GM21423 (cell line): ENCODE measurements around the gene SPTLC1.
"Not testable (repeated sequence)": the region's sequence is repeated elsewhere in the genome, so short reads cannot be mapped to it uniquely, and the experiment has no call there.

Experiments used
- ATAC-seq: cut with Tn5 transposase; IDR thresholded peaks from one replicate; pipeline ENCODE4 v1.9.1; 2021; ENCODE audit warnings: mild to moderate bottlenecking, moderate library complexity; ENCODE audit not compliant: unreplicated experiment

Gene SPTLC1, protein sequence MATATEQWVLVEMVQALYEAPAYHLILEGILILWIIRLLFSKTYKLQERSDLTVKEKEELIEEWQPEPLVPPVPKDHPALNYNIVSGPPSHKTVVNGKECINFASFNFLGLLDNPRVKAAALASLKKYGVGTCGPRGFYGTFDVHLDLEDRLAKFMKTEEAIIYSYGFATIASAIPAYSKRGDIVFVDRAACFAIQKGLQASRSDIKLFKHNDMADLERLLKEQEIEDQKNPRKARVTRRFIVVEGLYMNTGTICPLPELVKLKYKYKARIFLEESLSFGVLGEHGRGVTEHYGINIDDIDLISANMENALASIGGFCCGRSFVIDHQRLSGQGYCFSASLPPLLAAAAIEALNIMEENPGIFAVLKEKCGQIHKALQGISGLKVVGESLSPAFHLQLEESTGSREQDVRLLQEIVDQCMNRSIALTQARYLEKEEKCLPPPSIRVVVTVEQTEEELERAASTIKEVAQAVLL

DNA sequence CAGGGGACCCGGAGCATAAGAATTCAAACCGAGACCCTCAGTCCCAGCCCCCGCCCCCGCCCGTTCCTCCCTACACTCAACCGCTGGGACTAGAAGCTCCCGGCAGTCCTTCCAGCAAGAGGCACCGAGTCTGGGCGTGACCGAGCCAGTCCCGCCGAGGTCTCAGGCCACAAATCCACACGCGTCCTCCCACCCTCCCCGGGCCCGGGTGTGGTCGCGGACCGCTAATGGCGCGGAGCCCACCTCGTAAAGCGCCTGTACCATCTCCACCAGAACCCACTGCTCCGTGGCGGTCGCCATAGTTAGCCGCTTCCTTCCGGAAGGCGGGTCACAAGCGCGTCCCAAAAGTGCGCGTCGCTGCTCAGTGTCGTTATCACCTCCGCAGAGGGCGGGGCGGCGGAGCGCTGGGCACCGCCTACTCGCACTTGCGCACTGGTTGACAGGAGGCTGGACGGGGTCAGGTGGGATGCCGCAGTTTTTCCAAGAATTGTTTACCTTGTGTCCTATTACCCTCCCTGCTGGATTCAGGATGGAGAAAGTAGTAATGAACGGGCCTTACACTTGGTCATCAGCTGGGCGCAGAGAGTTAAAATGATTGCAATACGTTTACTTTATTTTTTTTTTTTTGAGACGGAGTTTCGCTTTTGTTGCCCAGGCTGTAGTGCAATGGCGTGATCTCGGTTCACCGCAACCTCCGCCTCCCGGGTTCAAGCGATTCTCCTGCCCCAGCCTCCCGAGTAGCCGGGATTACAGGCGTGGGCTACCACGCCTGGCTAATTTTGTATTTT is at the start of gene SPTLC1:
Gene SPTLC1, minus strand, starts transcription at position 343 of the 788 bp plus-strand sequence. Its CDS starts 43 bp downstream, at position 300.
- peak; percentile 99 for ATAC-seq

DNA sequence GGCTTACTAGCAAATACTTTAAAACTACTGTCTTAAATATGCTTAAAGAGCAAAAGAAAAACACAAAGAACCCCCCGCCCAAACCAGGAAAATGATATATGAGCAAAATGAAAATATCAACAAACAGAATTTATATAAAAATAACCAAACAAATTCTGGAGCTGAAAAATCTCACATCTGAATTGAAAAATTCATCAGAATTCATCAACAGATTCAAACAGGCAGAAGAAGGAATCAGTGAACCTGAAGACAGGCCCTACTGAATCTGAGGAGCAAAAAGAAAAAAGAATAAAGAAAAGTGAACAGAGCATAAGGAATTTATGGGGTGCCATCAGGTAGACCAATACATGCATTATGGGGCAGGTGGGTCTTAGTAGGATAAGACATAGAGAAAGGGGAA is 49.8 kb upstream of the SPTLC1 start:
- no peak for ATAC-seq

DNA sequence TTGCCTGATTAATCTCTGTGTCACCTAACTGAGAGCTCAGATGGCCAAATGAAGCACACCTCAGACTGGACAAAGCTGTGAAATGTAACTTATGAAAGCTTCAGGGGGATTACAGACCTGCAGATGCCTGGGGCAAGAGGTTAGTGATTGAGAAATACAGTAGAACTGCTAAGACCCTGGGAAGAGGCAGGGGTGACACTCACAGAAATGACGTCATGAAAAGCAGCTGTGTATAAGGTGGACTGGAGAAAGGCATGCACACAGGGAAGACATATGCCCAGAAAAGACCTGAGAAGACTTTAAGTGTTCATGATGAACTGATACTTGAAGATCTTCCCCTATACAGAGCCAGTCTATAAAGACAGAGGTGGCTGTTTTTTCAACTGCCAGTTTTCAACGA is 49.3 kb upstream of the SPTLC1 start:
- ATAC-seq = no peak

DNA sequence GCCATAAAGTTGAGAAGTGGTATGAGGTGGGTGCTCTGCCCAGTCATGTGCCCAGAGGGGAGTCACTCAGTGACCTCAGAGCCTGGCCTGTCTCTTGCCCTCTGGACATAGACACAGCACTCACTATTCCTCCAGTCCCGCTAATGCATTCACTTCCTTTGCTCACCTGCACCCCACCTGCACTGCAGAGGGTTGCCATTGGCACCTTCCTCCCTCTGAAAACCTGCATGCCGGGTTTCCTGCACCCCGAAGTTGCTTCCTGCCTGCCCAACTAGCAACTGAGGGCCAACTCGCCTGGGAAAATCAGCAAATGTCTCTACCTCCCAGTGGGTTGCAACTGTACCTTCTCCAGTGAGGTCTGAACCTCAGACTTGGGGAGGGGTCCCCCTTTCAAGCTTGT is 48.1 kb upstream of the SPTLC1 start:
- ATAC-seq = no peak

DNA sequence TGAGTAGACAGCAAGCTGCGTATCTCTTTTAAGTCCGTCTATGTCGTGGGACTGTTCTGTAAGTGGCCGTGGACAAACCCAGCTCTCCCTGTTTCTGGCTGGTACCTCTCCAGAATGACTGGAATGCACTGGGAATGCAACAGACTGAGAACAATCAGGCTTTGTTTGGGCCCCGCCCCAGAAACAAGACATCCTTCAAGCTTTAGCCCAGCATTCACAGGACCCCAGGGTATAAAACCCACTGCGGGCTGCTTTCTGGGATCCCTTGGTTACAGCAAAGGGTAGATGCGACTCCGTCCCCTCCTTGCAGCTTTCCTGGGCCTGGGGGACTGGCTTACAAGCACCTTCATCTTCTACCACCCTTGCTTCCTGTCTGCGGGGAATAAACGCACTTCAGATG is 45.6 kb upstream of the SPTLC1 start:
- ATAC-seq = no peak

DNA sequence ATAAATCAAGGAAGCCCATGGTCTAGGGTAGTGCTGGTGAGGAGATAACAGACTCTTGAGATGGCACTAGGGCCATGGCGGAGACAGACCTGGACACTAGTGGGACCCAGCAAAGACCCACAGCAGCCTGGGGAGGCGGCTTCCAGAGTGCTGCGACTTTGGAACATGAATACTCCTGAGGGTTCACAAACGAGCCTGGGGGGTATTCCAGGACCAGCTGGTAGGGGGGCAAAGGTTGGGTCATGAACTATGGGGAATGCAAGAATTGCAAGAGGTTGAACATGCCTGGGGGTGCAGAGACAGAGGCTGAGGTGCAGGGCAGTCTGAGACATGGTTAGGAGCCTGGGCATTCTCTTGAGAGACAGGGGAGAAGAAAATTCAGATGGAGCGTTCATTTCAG is 43.8 kb upstream of the SPTLC1 start:
- no peak for ATAC-seq

DNA sequence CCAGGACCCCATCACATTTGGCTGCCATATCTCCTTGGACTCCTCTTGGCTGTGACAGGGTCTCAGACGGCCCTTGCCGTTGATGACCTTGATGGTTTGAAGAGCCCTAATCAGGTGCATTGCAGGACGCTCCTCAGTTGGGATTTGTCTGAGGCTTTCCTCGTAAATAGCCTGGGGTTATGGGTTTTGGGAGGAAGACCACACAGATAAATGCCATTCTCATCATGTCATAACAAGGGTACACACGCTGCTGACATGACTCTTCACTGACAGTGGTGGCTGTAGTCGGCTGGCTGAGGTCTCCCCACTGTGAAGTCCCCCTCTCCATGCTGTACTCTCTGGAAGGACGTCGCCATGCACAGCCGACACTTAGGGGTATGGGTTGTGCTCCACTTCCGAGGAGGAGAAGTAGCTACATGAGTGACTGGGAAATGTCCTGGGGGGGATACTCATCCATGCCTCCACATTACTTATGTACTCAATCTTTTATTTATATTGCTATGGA is 42.9 kb upstream of the SPTLC1 start:
- no peak for ATAC-seq

DNA sequence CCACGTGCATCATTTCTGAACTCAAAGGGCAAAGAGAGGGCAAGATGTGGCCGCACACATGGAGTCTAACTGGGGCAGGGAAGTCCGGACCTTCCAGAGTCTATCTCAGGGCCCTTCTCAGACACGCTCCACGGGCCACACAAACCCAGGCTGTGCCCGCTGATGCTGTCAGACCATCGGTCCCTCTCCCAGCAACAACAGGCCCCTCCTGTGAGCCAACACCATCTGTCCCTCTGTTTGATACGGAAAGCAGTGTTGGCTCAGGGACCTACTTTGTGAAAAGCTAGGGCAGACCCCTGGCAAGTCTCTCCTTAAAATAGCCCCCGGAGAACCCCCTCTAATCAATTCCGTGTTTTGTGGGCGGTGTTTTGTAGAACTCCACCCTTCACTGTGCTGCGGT is 40.5 kb upstream of the SPTLC1 start:
- ATAC-seq = not testable (repeated sequence)

DNA sequence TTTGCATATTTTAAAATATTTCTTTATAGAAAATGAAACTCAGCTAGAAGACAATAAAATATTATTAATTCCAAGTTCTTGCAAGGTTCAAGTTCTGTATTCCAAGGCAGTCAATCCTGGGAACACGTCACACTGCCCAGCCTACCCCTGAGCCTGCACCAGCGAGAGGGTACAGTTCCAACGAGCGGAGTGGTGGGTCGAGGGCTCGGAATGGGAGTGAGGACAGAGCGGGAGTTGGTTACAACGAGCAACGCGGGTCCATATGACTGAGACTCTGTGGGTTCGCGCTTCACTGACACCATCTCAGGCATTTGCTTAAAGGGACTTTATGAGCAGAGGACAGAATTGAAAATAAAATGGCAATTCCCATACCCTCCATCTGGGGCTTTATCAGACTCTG is 40.0 kb upstream of the SPTLC1 start:
- ATAC-seq = no peak

DNA sequence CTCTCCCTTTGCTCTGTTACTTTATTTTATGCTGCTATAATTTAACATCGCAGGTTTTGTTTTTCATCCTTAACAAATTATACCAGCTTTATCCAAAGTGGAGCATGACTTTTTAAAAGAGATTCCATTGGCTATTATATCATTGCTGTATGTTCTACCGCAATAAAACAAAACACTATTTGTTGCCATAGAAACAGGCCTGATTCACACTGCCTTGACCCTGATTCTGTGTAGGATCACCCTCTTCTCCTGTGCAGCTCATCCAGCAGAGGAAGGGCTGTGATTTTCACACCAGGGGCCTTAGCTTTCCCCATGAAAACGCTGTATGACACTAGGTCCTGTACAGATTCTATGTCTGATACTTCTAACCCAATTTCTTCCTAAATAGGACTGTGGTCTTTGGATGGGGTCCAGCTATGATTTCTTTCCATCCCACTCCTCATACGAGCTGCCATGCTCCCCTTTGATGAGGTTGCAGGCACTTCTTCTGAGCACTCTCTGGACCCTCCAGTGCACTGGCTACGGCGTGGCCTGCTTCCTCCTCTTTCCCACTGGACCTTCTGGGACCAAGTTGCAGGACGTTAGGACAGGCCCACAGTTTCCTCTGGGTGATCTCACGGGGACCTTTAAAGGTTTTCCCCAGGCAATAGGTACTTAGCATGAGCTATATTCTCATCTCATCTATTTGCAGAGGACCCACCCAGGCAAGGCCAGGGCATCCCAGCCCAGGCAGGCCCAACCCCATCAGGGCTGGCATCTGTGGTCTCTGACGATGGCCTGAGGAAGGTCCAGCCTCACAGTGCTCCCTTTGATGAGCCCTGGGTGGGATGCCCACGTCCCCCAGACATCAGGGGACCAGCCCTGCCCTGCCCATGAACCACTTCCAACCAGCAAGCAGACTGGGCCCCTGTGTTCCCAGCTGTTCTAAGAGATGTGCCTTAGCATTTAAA is 38.5 kb upstream of the SPTLC1 start:
- ATAC-seq = not testable (repeated sequence)

DNA sequence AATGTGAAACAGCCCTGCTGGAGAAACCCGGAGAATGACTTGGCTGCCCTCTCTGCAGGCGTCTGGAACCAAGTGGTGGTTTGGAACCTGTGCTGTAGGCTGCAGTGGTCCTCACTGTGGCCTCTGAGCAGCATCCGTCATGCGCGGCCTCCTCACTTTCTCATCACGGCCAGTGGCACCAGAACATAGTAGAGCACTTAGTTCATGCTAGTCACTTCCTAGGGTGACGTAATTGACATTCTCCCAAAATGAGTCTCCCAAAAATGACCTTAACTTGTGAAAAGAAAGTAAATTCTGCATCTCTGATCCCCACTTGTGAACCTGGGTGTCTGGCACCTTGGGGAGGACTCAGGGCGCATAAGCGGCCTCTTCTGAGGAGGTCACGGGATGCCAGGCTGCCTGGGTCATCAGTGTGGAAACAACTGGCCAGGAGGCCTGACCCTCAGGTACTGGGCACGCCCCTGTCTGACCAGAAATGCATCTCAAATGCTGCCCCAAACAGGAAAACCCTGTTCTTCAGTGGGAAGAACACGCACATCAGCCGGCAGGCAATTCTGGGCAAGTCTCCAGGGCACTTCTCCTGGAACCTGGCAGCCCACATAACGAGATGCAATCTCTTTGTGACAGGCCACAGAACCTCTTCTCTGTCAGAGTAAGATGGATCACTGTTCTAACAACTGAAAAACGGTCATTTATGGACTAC is 36.6 kb upstream of the SPTLC1 start:
- ATAC-seq = no peak

DNA sequence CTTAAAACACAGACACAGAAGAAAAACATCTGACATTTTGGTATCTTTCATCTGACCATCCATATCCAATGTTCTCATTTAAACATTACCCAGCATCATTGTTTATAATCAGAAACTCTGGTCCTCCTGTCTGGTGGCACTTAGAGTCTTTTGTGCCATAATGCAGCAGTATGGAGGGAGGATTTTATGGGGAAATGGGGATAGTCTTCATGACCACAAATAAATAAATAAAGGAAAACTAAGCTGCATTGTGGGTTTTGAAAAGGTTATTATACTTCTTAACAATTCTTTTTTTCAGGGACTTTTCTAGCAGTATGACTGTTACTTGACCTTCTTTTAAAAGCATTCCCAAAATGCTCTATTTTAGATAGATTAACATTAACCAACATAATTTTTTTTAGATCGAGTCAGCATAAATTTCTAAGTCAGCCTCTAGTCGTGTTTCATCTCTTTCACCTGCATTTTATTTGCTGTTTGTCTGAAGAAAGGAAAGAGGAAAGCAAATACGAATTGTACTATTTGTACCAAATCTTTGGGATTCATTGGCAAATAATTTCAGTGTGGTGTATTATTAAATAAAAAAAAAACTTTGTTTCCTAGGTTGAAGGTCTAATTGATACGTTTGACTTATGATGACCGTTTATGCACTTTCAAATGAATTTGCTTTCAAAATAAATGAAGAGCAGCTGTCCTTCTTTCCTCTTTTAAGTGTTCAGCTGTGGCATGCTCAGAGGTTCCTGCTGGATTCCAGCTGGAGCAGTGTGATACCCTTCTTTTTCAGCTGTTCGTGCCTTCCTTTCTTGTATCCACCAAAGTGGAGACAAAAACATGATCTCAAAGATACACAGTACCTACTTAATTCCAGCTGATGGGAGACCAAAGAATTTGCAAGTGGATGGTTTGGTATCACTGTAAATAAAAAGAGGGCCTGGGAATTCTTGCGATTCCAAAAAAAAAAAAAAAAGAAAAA is 35.6 kb upstream of the SPTLC1 start:
- ATAC-seq = not testable (repeated sequence)

DNA sequence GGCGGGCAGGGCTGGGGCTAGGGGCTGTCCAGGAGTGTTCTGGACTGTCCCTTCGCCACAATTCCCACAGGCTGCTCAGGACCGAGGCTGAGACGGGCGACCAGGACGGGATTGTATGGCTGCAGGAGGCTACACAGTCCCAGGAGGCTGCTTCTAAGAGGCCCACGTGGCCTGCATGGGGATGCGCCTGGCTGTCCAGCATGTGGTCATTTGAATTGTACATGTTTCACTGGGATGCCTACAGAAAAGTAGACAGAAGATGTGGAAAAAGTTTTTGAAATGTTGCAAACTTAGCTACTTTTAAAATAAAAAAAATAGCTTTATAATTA is 32.6 kb upstream of the SPTLC1 start:
- no peak for ATAC-seq

DNA sequence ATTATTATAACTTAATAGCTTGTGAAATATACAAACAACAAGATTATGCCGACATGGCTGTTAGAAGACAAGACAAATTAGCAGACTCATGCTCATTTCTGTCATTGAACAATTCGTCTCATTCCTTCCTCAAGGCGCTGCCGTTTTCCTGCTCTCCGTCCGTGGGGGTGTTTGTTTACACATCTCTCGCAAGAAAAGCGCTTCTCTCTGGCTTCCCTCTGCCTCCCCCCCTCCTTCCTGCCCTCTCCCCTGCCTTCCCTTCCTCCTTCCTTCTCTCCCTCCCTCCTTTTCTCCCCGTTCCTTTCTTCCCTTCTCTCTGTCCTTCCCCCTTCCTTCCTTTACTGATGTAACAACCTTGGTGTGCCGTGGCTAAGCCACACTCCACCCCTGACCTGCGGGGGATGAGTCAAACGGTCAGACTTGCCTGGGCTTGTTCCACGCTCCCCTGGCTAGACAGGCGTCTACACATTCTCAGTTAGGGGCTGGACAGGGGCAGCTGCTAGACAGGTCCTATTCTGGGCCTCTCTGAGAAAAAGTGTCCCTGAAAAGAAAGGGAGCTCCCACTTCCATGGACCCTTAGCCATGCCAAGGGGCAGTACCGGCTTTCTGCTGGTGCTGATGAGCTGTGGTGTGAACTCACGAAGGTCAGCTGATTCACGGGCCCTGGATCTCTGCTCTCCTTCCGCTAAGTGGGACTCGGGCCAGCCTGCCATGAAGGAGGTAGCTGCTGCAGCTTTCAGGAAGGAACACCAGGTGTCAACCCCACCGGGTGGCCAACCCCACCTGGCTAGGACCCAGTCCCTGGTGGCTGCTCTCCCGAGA is 32.0 kb upstream of the SPTLC1 start:
- ATAC-seq = no peak

DNA sequence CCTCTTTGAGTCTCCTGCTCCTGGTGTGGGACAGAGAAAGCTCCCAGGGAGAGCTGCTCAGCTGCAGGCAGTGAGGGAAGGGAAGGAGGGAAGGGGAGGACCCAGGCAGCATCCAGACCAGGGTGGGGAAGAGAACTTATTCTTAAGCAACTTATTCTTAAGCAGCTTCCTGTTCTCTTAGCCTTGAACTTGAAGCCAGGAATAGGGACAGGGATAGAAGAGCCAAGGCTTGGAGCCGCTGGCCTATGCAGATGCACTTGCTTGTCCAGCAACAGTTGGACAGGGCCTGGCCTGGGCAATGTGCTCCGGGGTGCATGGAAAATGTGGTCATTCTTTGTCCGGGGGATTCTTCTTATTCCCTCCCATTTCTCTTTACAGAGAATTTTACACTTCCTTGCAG is 31.4 kb upstream of the SPTLC1 start:
- ATAC-seq = no peak

DNA sequence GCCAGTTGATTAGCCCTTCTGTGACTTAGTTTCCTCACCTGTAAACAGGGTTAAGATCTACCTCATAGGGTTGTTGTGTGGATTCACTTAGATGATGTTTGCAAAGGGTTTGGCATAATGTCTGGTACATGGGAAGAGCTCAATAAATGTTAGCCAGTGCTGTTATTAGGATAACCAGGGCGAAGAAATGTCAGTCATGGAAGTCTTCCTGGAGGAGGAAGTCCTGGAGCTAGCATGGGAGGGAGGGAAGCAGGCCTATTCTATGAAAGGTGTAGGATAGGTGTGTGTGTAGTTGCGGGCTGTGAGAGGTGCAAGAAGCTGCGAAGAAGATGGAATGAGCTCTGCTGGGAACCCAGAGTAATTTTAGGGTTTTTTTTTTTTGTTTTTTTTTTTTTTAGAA is 30.6 kb upstream of the SPTLC1 start:
- not testable (repeated sequence) for ATAC-seq

DNA sequence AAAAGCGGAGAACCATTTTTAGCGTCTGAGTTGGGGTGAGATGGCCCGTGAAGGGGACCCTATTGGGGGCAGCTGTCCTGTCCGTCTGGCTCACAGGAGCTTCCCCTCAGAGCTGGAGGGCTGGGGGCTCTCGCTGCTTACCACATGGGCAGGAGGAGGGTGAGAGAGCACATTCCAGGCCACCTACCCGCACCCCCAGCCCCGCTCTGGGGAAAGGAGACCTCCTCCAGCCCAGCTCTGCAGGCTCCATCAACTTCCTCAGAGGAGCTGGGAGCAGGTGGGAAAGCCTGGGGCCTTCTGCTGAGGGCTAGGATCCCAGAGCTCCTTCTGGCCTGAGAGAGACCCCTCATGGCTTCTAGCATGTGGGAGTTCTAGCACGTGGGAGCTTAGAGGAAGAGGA is 27.1 kb upstream of the SPTLC1 start:
- no peak for ATAC-seq
